Right lobe of liver (tissue), 4 donors: ENCODE results near the gene MS4A4A.

ENCODE experiments used
- POLR2A ChIP-seq: fragments of 450-650 bp; IDR thresholded peaks from one replicate; pipeline ENCODE4 v1.6.1; 2017; ENCODE audit warnings: antibody characterized with exemption, mild to moderate bottlenecking
- TF ChIP-seq, protein P1 (sequence below), 4 donors: fragments of 200-600 bp in 3 of 4; fragments of 450-650 bp in 1 of 4; IDR thresholded peaks; one replicate each; pipeline versions ENCODE4 v1.5.1 to v1.8.0; 2016 to 2022; ENCODE audit warnings: antibody characterized with exemption in 4 of 4, mild to moderate bottlenecking in 2 of 4
- donor health status: DM: no; HTN: no; CAD: no.
- donor health status: DM: no; HTN: no; CAD: no.
- donor health status: DM: no; HTN: yes; CAD: no.

DNA sequence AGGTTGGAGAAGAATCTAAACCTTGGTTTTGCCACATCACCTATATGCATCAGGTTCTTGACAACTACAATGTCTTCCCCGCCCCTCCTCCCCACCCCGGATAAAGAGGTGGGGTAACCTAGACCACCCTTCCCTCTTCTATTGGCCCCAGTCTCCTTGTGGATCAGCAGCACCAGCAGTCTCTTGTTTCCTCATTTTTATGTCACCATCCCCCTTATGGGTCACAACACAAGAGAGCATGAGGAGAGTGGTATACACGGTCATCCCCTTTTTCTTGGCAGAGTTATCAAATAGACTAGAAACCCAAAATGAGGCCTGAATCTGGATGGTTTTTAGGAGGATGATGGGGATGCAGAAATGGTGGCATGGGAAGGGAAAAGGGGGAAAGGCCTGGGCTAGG is 38.7 kb upstream of the MS4A4A start:
- TF ChIP-seq POLR2A, result no peak
- TF ChIP-seq, protein P1, sequence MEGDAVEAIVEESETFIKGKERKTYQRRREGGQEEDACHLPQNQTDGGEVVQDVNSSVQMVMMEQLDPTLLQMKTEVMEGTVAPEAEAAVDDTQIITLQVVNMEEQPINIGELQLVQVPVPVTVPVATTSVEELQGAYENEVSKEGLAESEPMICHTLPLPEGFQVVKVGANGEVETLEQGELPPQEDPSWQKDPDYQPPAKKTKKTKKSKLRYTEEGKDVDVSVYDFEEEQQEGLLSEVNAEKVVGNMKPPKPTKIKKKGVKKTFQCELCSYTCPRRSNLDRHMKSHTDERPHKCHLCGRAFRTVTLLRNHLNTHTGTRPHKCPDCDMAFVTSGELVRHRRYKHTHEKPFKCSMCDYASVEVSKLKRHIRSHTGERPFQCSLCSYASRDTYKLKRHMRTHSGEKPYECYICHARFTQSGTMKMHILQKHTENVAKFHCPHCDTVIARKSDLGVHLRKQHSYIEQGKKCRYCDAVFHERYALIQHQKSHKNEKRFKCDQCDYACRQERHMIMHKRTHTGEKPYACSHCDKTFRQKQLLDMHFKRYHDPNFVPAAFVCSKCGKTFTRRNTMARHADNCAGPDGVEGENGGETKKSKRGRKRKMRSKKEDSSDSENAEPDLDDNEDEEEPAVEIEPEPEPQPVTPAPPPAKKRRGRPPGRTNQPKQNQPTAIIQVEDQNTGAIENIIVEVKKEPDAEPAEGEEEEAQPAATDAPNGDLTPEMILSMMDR (IDR thresholded peaks at IDR 0.05), result no peak
